GM23338 (cell line): Measurements from ENCODE around the gene PADI1. TPM values are rescaled to one million over a fixed set of nuclear protein-coding genes. Genes with fewer than 3 reads are reported as not detected.

Source experiments
- ATAC-seq: fragments of 200-7000 bp; cut with Tn5 transposase; 3 replicates; pipeline ENCODE4 v1.9.1; 2020
- DNase-seq: peaks from one replicate; pipeline ENCODE4 v3.0.0-alpha.2; 2015; ENCODE audit warnings: low spot score
- H2AFZ ChIP-seq: fragments of 200-600 bp; sonication (generic); 2 replicates; pipeline ENCODE4 v1.8.0; 2016; ENCODE audit warnings: antibody characterized with exemption, mild to moderate bottlenecking, moderate library complexity
- H3F3A ChIP-seq: fragments of 200-600 bp; sonication (generic); replicated peaks from 2 replicates; pipeline ENCODE4 v1.8.0; 2017; ENCODE audit warnings: antibody characterized with exemption, mixed run types, low read depth
- H3K27ac ChIP-seq: fragments of 200-600 bp; sonication (generic); 2 replicates; pipeline ENCODE4 v1.6.1; 2016; ENCODE audit warnings: low read depth
- H3K27me3 ChIP-seq: fragments of 200-600 bp; sonication (generic); 2 replicates; pipeline ENCODE4 v1.8.0; 2016; ENCODE audit warnings: mild to moderate bottlenecking, mixed run types, moderate library complexity; ENCODE audit not compliant: insufficient read depth
- H3K36me3 ChIP-seq: fragments of 200-600 bp; sonication (generic); 2 replicates; pipeline ENCODE4 v1.8.0; 2016; ENCODE audit warnings: mild to moderate bottlenecking; ENCODE audit not compliant: insufficient read depth
- H3K4me1 ChIP-seq: fragments of 200-600 bp; sonication (generic); 2 replicates; pipeline ENCODE4 v1.8.0; 2016; ENCODE audit warnings: mild to moderate bottlenecking, moderate library complexity; ENCODE audit not compliant: insufficient read depth
- H3K4me2 ChIP-seq: fragments of 200-600 bp; sonication (generic); 2 replicates; pipeline ENCODE4 v1.7.1; 2017; ENCODE audit warnings: mixed run types
- H3K4me3 ChIP-seq: fragments of 200-600 bp; sonication (generic); 2 replicates; pipeline ENCODE4 v1.6.1; 2016; ENCODE audit warnings: mixed run types
- H3K79me2 ChIP-seq: fragments of 200-600 bp; sonication (generic); replicated peaks from 2 replicates; pipeline ENCODE4 v1.8.0; 2017; ENCODE audit warnings: mild to moderate bottlenecking; ENCODE audit not compliant: insufficient read depth
- H3K9me2 ChIP-seq: fragments of 200-600 bp; sonication (generic); 2 replicates; pipeline ENCODE4 v1.8.0; 2017; ENCODE audit not compliant: insufficient read depth
- H4K20me1 ChIP-seq: fragments of 200-600 bp; sonication (generic); replicated peaks from 2 replicates; pipeline ENCODE4 v1.8.0; 2017; ENCODE audit warnings: mild to moderate bottlenecking; ENCODE audit not compliant: insufficient read depth
- H3K27ac Mint-ChIP-seq: 2 replicates; pipeline ENCODE4 v1.8.0; 2020; ENCODE audit warnings: inconsistent platforms, mild to moderate bottlenecking, moderate library complexity, mixed read lengths
- H3K27me3 Mint-ChIP-seq: 3 replicates; pipeline ENCODE4 v1.8.0; 2022; ENCODE audit warnings: low read depth, mild to moderate bottlenecking, moderate library complexity, mixed read lengths, inconsistent platforms; ENCODE audit not compliant: insufficient read depth, poor library complexity
- H3K36me3 Mint-ChIP-seq: 3 replicates; pipeline ENCODE4 v1.8.0; 2021; ENCODE audit warnings: low read depth, mild to moderate bottlenecking, inconsistent platforms, moderate library complexity, mixed read lengths
- H3K4me1 Mint-ChIP-seq: 3 replicates; pipeline ENCODE4 v1.8.0; 2020; ENCODE audit warnings: mild to moderate bottlenecking, inconsistent platforms, mixed read lengths
- H3K4me3 Mint-ChIP-seq: 3 replicates; pipeline ENCODE4 v1.8.0; 2021; ENCODE audit warnings: moderate library complexity, mild to moderate bottlenecking, inconsistent platforms, mixed read lengths
- H3K9me3 Mint-ChIP-seq: 3 replicates; pipeline ENCODE4 v1.8.0; 2020; ENCODE audit warnings: moderate library complexity, mild to moderate bottlenecking, inconsistent platforms, mixed read lengths
- EZH2 ChIP-seq: fragments of 200-600 bp; sonication (generic); IDR thresholded peaks from one replicate; pipeline ENCODE4 v1.8.0; 2017; ENCODE audit warnings: antibody characterized with exemption, mild to moderate bottlenecking, low read depth; ENCODE audit not compliant: unreplicated experiment
- NANOG ChIP-seq: IDR thresholded peaks from 2 replicates; pipeline ENCODE4 v1.6.1; 2016; ENCODE audit warnings: antibody characterized with exemption, borderline replicate concordance
- POLR2AphosphoS5 ChIP-seq: IDR thresholded peaks from 2 replicates; pipeline ENCODE4 v1.6.1; 2016; ENCODE audit warnings: antibody characterized with exemption, low read depth
- ZNF331 ChIP-seq: fragments of 250-450 bp; sonication (Bioruptor Pico); IDR thresholded peaks from 2 replicates; pipeline ENCODE4 v1.5.0; 2020; ENCODE audit warnings: low read depth, mild to moderate bottlenecking, moderate library complexity
- polyA plus RNA-seq: library from polyadenylated mRNA; unstranded; fragments of >200 nt; fragmentation: Nextera tagmentation; extraction: Ambion mirVana; gene quantifications from 2 replicates; pipeline ENCODE4 v1.2.1, GENCODE V29; 2016
- total RNA-seq: library from RNA; depleted of rRNA; stranded (reverse); fragments of >200 nt; shearing (Covaris generic); gene quantifications from 2 replicates; pipeline ENCODE4 v1.2.3, GENCODE V29; 2014
- TF ChIP-seq, protein P1 (sequence below), 2 experiments: fragments of 200-600 bp in 1 of 2; sonication (generic) in 1 of 2; conservative IDR thresholded peaks; 2 replicates each; pipeline versions ENCODE4 v1.5.1 to v1.6.1; 2016 to 2017; ENCODE audit warnings: antibody characterized with exemption in 2 of 2, low read depth in 2 of 2, mild to moderate bottlenecking in 2 of 2, moderate library complexity in 1 of 2

The PADI1 gene
- total and polyA plus RNA-seq, 2 experiments from 2014 or later = 0.26 to 0.28 TPM

DNA sequence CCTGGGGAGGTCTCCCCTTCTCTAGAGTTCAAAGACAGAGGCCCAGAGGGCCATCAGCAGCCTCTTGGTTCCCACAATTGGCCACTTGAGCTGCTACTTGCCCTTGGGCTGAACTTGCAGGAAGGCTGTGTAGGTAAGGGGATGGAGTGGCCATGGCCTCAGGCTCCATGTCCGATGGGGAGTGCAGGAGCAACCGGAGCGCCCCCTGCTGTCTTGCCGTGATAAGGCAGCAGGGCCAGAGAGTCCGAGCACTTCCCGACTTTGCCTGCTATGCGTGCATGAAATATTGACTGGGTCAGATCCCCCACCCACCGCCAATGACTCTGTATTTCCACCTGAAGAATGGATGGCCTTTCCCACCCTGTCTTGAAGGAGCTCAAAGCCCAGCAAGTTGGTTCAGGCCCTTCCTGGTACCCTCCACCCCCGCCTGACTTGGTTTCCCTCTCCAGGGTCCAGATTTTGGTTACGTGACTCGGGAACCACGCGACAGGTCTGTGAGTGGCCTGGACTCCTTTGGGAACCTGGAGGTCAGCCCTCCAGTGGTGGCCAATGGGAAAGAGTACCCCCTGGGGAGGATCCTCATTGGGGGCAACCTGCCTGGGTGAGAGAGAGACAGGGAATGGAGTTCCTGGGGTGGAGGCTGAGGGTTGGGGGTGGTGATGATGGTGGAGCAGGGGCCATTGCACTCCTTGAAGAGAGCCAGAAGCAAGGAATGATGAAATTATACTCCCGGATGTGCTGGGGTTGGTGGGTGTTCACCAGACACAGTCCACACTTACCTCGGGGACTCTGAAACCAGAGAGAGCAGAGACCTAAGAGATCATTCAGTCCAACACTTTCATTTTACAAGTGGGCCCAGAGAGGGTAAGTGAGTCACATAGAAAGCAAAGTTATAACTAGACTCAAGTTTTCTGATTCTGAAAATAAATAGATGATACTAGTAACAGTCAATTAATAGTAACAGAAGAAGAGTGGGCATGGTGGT is 69.5 kb downstream of the PADI1 start:
- no peaks in the 10 kb centered on the region for H3F3A ChIP-seq
- no peaks in the 10 kb centered on the region for H3K27me3 ChIP-seq
- H2AFZ ChIP-seq = no peak overlapping the region
- Mint-ChIP-seq H3K4me3 (no peak overlapping the region), H3K36me3 (no peaks in the 10 kb centered on the region), H3K27me3 (peaks cover 4% of the 10 kb centered on the region), H3K9me3 (no peaks in the 10 kb centered on the region; the same call in 2 of the 3 replicates), H3K4me1 (no peaks in the 10 kb centered on the region), H3K27ac (no peak overlapping the region)
- no peak overlapping the region for H3K4me2 ChIP-seq
- DNase-seq (peak; percentile 75), ATAC-seq (peak; percentile 83)
- H3K79me2 ChIP-seq = no peaks in the 10 kb centered on the region
- no peak overlapping the region for H3K27ac ChIP-seq
- no peak overlapping the region for H3K4me3 ChIP-seq
- no peaks in the 10 kb centered on the region for H3K4me1 ChIP-seq
- no peak for TF ChIP-seq NANOG
- TF ChIP-seq, protein P1, sequence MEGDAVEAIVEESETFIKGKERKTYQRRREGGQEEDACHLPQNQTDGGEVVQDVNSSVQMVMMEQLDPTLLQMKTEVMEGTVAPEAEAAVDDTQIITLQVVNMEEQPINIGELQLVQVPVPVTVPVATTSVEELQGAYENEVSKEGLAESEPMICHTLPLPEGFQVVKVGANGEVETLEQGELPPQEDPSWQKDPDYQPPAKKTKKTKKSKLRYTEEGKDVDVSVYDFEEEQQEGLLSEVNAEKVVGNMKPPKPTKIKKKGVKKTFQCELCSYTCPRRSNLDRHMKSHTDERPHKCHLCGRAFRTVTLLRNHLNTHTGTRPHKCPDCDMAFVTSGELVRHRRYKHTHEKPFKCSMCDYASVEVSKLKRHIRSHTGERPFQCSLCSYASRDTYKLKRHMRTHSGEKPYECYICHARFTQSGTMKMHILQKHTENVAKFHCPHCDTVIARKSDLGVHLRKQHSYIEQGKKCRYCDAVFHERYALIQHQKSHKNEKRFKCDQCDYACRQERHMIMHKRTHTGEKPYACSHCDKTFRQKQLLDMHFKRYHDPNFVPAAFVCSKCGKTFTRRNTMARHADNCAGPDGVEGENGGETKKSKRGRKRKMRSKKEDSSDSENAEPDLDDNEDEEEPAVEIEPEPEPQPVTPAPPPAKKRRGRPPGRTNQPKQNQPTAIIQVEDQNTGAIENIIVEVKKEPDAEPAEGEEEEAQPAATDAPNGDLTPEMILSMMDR (conservative IDR thresholded peaks at IDR 0.05; ENCODE audit: low read depth in 2 of 2) = peak; percentile 72 to 89
- no peaks in the 10 kb centered on the region for H3K9me2 ChIP-seq
- no peaks in the 10 kb centered on the region; the same call in 1 of the 2 replicates for H4K20me1 ChIP-seq
- no peaks in the 10 kb centered on the region for H3K36me3 ChIP-seq

DNA sequence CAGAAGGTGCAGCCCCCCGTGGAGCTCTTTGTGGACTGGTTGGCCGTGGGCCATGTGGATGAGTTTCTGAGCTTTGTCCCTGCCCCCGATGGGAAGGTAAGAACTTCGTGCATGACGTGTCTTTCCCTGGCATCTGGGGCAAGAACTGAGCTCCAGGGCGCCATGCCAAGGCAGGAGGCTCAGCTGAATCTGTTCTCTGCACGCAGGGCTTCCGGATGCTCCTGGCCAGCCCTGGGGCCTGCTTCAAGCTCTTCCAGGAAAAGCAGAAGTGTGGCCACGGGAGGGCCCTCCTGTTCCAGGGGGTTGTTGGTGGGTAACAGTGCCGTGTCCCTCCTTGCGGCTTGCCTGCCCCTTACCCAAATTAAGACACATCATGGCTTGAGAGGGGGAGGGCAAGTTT is 71.6 kb downstream of the PADI1 start:
- Mint-ChIP-seq H3K36me3 (no peaks in the 10 kb centered on the region), H3K27me3 (peaks cover 5% of the 10 kb centered on the region), H3K4me1 (no peaks in the 10 kb centered on the region), H3K9me3 (no peaks in the 10 kb centered on the region; the same call in 2 of the 3 replicates), H3K27ac (no peak overlapping the region), H3K4me3 (no peak overlapping the region)
- H3K27ac ChIP-seq = no peak overlapping the region
- ATAC-seq (no peak; the same call in 2 of the 3 replicates), DNase-seq (no peak)
- no peak overlapping the region for H2AFZ ChIP-seq
- H3K36me3 ChIP-seq = no peaks in the 10 kb centered on the region
- no peaks in the 10 kb centered on the region; the same call in 1 of the 2 replicates for H4K20me1 ChIP-seq
- no peaks in the 10 kb centered on the region for H3K9me2 ChIP-seq
- no peaks in the 10 kb centered on the region for H3K27me3 ChIP-seq
- no peaks in the 10 kb centered on the region for H3K79me2 ChIP-seq
- no peaks in the 10 kb centered on the region for H3K4me1 ChIP-seq
- H3F3A ChIP-seq = no peaks in the 10 kb centered on the region
- no peak overlapping the region for H3K4me2 ChIP-seq
- TF ChIP-seq POLR2AphosphoS5 = no peak
- TF ChIP-seq, protein P1 (conservative IDR thresholded peaks at IDR 0.05; ENCODE audit: low read depth in 2 of 2) = peak in 1 of 2 experiments; percentile 32; a peak in 1 of 4 replicates
- TF ChIP-seq EZH2 = no peak
- no peak for TF ChIP-seq ZNF331
- no peak overlapping the region for H3K4me3 ChIP-seq
